Liver (tissue), 9 donors: ENCODE results near the gene DTX4. TPM values are rescaled to one million over a fixed set of nuclear protein-coding genes. Genes with fewer than 3 reads are reported as not detected.

Experiments used
- DNase-seq: peaks from one replicate; pipeline ENCODE4 v3.0.0-alpha.2; 2017; ENCODE audit warnings: low spot score
- H3K27ac ChIP-seq, 2 donors: one replicate each; pipeline ENCODE4 v1.7.0; 2013; ENCODE audit warnings: inconsistent platforms in 2 of 2, low read length in 2 of 2, control low read depth in 1 of 2, low read depth in 1 of 2, mild to moderate bottlenecking in 1 of 2
- H3K27me3 ChIP-seq, 4 donors: one replicate each; pipeline versions ENCODE4 v1.6.1 to v1.7.0; 2013; ENCODE audit warnings: low read length in 3 of 4, inconsistent platforms in 1 of 4, mild to moderate bottlenecking in 1 of 4, moderate library complexity in 1 of 4; ENCODE audit not compliant: control insufficient read depth in 4 of 4, insufficient read depth in 4 of 4
- H3K36me3 ChIP-seq, 4 donors: one replicate each; pipeline versions ENCODE4 v1.6.1 to v1.7.0; 2013; ENCODE audit warnings: low read length in 3 of 4, mild to moderate bottlenecking in 3 of 4, low read depth in 1 of 4, moderate library complexity in 1 of 4; ENCODE audit not compliant: control insufficient read depth in 4 of 4, insufficient read depth in 3 of 4
- H3K4me1 ChIP-seq, 4 donors: one replicate each; pipeline versions ENCODE4 v1.6.1 to v1.7.0; 2013; ENCODE audit warnings: low read length in 3 of 4, mild to moderate bottlenecking in 3 of 4, moderate library complexity in 1 of 4; ENCODE audit not compliant: control insufficient read depth in 4 of 4, insufficient read depth in 4 of 4
- H3K4me3 ChIP-seq, 3 donors: one replicate each; pipeline versions ENCODE4 v1.6.1 to v1.7.0; 2013; ENCODE audit warnings: low read length in 3 of 3, control low read depth in 1 of 3, low read depth in 1 of 3, mild to moderate bottlenecking in 1 of 3
- H3K9ac ChIP-seq, 2 donors: one replicate each; pipeline ENCODE4 v1.7.0; 2013; ENCODE audit warnings: low read length in 2 of 2, mild to moderate bottlenecking in 2 of 2, moderate library complexity in 2 of 2, control low read depth in 1 of 2, low read depth in 1 of 2
- H3K9me3 ChIP-seq, 4 donors: one replicate each; pipeline versions ENCODE4 v1.6.1 to v1.7.0; 2013; ENCODE audit warnings: low read length in 3 of 4; ENCODE audit not compliant: control insufficient read depth in 4 of 4
- ATF3 ChIP-seq: IDR thresholded peaks from 2 replicates; pipeline ENCODE4 v1.6.1; 2016; ENCODE audit warnings: antibody characterized with exemption
- CTCF ChIP-seq: fragments of 150-350 bp; IDR thresholded peaks from 2 replicates; pipeline ENCODE4 v1.5.1; 2017; ENCODE audit warnings: improper control_type of control experiment, low read depth, low read length; ENCODE audit not compliant: missing input control
- EGR1 ChIP-seq, 2 donors: IDR thresholded peaks; 2 replicates each; pipeline ENCODE4 v1.6.1; 2016 to 2018; ENCODE audit warnings: antibody characterized with exemption in 2 of 2, low read depth in 2 of 2
- FOXA1 ChIP-seq: IDR thresholded peaks from 2 replicates; pipeline ENCODE4 v1.6.1; 2016; ENCODE audit warnings: antibody characterized with exemption
- FOXA2 ChIP-seq: IDR thresholded peaks from 2 replicates; pipeline ENCODE4 v1.6.1; 2016; ENCODE audit warnings: antibody characterized with exemption
- GABPA ChIP-seq, 2 donors: IDR thresholded peaks in 1 of 2; conservative IDR thresholded peaks in 1 of 2; 2 replicates each; pipeline ENCODE4 v1.6.1; 2016; ENCODE audit warnings: antibody characterized with exemption in 2 of 2, mild to moderate bottlenecking in 1 of 2, moderate library complexity in 1 of 2
- HNF4A ChIP-seq, 2 donors: conservative IDR thresholded peaks; 2 replicates each; pipeline ENCODE4 v1.6.1; 2016; ENCODE audit warnings: antibody characterized with exemption in 2 of 2, mild to moderate bottlenecking in 2 of 2
- HNF4G ChIP-seq: IDR thresholded peaks from 2 replicates; pipeline ENCODE4 v1.6.1; 2016; ENCODE audit warnings: antibody characterized with exemption
- JUND ChIP-seq, 2 donors: IDR thresholded peaks; 2 replicates each; pipeline ENCODE4 v1.6.1; 2016; ENCODE audit warnings: antibody characterized with exemption in 2 of 2
- MAX ChIP-seq: IDR thresholded peaks from 2 replicates; pipeline ENCODE4 v1.6.1; 2016; ENCODE audit warnings: antibody characterized with exemption
- NR2F2 ChIP-seq: IDR thresholded peaks from 2 replicates; pipeline ENCODE4 v1.6.1; 2016; ENCODE audit warnings: antibody characterized with exemption
- RAD21 ChIP-seq, 2 donors: IDR thresholded peaks; 2 replicates each; pipeline ENCODE4 v1.6.1; 2016; ENCODE audit warnings: antibody characterized with exemption in 2 of 2, mild to moderate bottlenecking in 2 of 2
- REST ChIP-seq: IDR thresholded peaks from 2 replicates; pipeline ENCODE4 v1.6.1; 2016; ENCODE audit warnings: antibody characterized with exemption, mild to moderate bottlenecking
- RXRA ChIP-seq, 2 donors: IDR thresholded peaks; 2 replicates each; pipeline ENCODE4 v1.6.1; 2017 to 2018; ENCODE audit warnings: antibody characterized with exemption in 2 of 2, mild to moderate bottlenecking in 1 of 2
- SP1 ChIP-seq: IDR thresholded peaks from 2 replicates; pipeline ENCODE4 v1.6.1; 2018; ENCODE audit warnings: antibody characterized with exemption, mild to moderate bottlenecking
- TAF1 ChIP-seq: conservative IDR thresholded peaks from 2 replicates; pipeline ENCODE4 v1.6.1; 2016; ENCODE audit warnings: antibody characterized with exemption, mild to moderate bottlenecking
- YY1 ChIP-seq: IDR thresholded peaks from 2 replicates; pipeline ENCODE4 v1.6.1; 2016; ENCODE audit warnings: antibody characterized with exemption, mild to moderate bottlenecking
- WGBS: extraction: QIAGEN DNeasy Blood & Tissue Kit; methylation state at CpG from one replicate; pipeline ENCODE4 v1.1.7; 2013; 5-methylcytosine and 5-hydroxymethylcytosine counted together
- polyA plus RNA-seq, 2 donors: library from polyadenylated mRNA; stranded (reverse) in 1 of 2; unstranded in 1 of 2; fragments of 200-250 nt in 1 of 2; fragments of >200 nt in 1 of 2; fragmentation: Nextera tagmentation in 1 of 2; extraction: Ambion mirVana in 1 of 2; gene quantifications; one replicate each; pipeline versions ENCODE4 v1.2.1 to v1.2.3, GENCODE V29; 2013 to 2015
- total RNA-seq, 2 donors: library from RNA; depleted of rRNA; stranded (reverse); fragments of >200 nt; gene quantifications; one replicate each; pipeline ENCODE4 v1.2.3, GENCODE V29; 2014
- TF ChIP-seq, protein P1 (sequence below): IDR thresholded peaks from 2 replicates; pipeline ENCODE4 v1.6.1; 2016; ENCODE audit warnings: antibody characterized with exemption
- donor health status: healthy.
- donor health status: healthy.
- donor health status: healthy.
- donor health status: healthy.
- donor health status: healthy.

The DTX4 gene
- total and polyA plus RNA-seq, 4 donors, result 7.5 to 21.4 (median 14.3) TPM

GRCh38 chr11:59206635-59207034, 34.7 kb downstream of the DTX4 start (continued):
- TF ChIP-seq REST (no peak), YY1 (peak; percentile 57)
- TF ChIP-seq, protein P1, sequence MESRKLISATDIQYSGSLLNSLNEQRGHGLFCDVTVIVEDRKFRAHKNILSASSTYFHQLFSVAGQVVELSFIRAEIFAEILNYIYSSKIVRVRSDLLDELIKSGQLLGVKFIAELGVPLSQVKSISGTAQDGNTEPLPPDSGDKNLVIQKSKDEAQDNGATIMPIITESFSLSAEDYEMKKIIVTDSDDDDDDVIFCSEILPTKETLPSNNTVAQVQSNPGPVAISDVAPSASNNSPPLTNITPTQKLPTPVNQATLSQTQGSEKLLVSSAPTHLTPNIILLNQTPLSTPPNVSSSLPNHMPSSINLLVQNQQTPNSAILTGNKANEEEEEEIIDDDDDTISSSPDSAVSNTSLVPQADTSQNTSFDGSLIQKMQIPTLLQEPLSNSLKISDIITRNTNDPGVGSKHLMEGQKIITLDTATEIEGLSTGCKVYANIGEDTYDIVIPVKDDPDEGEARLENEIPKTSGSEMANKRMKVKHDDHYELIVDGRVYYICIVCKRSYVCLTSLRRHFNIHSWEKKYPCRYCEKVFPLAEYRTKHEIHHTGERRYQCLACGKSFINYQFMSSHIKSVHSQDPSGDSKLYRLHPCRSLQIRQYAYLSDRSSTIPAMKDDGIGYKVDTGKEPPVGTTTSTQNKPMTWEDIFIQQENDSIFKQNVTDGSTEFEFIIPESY, result no peak

DNA sequence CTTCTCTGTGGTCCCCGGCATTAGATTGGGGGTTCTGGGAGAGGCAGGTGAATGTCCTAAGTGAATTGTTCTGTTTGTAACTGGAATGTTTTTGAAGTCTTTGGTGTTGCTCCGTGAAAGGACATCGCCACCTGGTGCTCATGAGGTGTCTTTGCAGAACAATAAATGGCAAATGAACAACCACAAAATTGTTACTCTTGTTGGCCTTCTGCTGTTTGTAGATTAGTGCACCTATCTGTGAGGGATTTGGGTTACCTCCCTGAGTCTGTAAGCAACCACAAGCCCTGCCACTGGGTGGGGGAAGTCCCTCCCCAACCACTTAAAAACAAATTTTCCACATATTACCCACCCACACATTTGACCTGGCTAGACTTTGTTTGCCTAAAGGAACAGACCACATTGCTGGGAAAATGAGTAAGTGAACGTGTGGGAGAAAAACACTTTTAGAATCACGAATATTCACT, 36.1 kb downstream of the DTX4 start:
- Histone ChIP-seq H3K9ac (peak overlapping the region; percentile 13 to 50), H3K4me3 (no peak overlapping the region), H3K9me3 (no peaks in the 10 kb centered on the region), H3K4me1 (peaks cover 2 to 16% (median 7%) of the 10 kb centered on the region in 4 donors), H3K27ac (peak overlapping the region; percentile 22 to 62), H3K27me3 (no peaks in the 10 kb centered on the region), H3K36me3 (peaks cover 0 to 28% (median 21%) of the 10 kb centered on the region in 4 donors)
- 5% methylated on average over 5 of the region's 5 CpGs for WGBS
- TF ChIP-seq CTCF (peak; percentile 74), RXRA (IDR thresholded peaks at IDR 0.05) (peak; percentile 27 to 48), HNF4A (conservative IDR thresholded peaks at IDR 0.05) (peak in 1 of 2 donors; percentile 23), FOXA1 (peak; percentile 32), HNF4G (no peak), REST (no peak), YY1 (peak; percentile 30), ATF3 (no peak), JUND (IDR thresholded peaks at IDR 0.05) (peak in 1 of 2 donors; percentile 31), SP1 (peak; percentile 10), MAX (peak; percentile 32), NR2F2 (no peak), FOXA2 (no peak), TAF1 (no peak), RAD21 (IDR thresholded peaks at IDR 0.05) (peak; percentile 87 to 89), GABPA (IDR thresholded peaks at IDR 0.05 in 1 of 2, conservative IDR thresholded peaks at IDR 0.05 in 1 of 2) (no peak), EGR1 (IDR thresholded peaks at IDR 0.05; ENCODE audit: low read depth in 2 of 2) (peak; percentile 52 to 82)
- TF ChIP-seq, protein P1, result no peak
- no peak for DNase-seq
